WTC11 (cell line): ENCODE measurements around the gene PIK3R1. TPM values are rescaled to one million over a fixed set of nuclear protein-coding genes. Genes with fewer than 3 reads are reported as not detected.

ENCODE experiments used
- ATAC-seq: fragments of 200-7000 bp; cut with Tn5 transposase; 2 replicates; pipeline ENCODE4 v1.10.0; 2021; ENCODE audit warnings: mild to moderate bottlenecking, moderate library complexity
- CTCF ChIA-PET: fragments of 300-600 bp; sonication (Branson Sonifier 250); formaldehyde crosslinking; loops from one replicate; lab custom pipeline; 2021; ENCODE audit warnings: antibody characterized with exemption; lab: Charles Lee
- POLR2A ChIA-PET: fragments of 350-600 bp; sonication (Branson Sonifier 250); formaldehyde crosslinking; loops from one replicate; lab custom pipeline; 2021; ENCODE audit warnings: antibody characterized with exemption; lab: Charles Lee
- DNase-seq: peaks from one replicate; pipeline ENCODE4 v3.0.0; 2021; ENCODE audit warnings: low spot score
- H3K27ac Mint-ChIP-seq: 2 replicates; pipeline ENCODE4 v1.8.0; 2021; ENCODE audit warnings: mixed read lengths
- H3K27me3 Mint-ChIP-seq: 2 replicates; pipeline ENCODE4 v1.8.0; 2021; ENCODE audit warnings: low read depth, mild to moderate bottlenecking, moderate library complexity, mixed read lengths
- H3K36me3 Mint-ChIP-seq: 2 replicates; pipeline ENCODE4 v1.8.0; 2021; ENCODE audit warnings: mixed read lengths
- H3K4me1 Mint-ChIP-seq: 2 replicates; pipeline ENCODE4 v1.8.0; 2022; ENCODE audit warnings: mixed read lengths
- H3K4me3 Mint-ChIP-seq: 2 replicates; pipeline ENCODE4 v1.8.0; 2021; ENCODE audit warnings: mild to moderate bottlenecking, moderate library complexity, mixed read lengths
- H3K9me3 Mint-ChIP-seq: 2 replicates; pipeline ENCODE4 v1.8.0; 2021; ENCODE audit warnings: mixed read lengths
- ATF3 ChIP-seq: sonication (generic); formaldehyde crosslinking; conservative IDR thresholded peaks from 2 replicates; pipeline ENCODE4 v1.8.1; 2022; ENCODE audit warnings: mild to moderate bottlenecking, missing genetic modification reagents
- CREM ChIP-seq: sonication (generic); formaldehyde crosslinking; IDR thresholded peaks from 2 replicates; pipeline ENCODE4 v1.8.1; 2022; ENCODE audit warnings: mild to moderate bottlenecking, missing genetic modification reagents, moderate library complexity
- ERG ChIP-seq: fragments of 250-450 bp; sonication (Bioruptor Pico); IDR thresholded peaks from 2 replicates; pipeline ENCODE4 v1.8.0; 2021; ENCODE audit warnings: mild to moderate bottlenecking
- ESRRA ChIP-seq: sonication (generic); formaldehyde crosslinking; IDR thresholded peaks from 2 replicates; pipeline ENCODE4 v1.8.1; 2022; ENCODE audit warnings: mild to moderate bottlenecking, missing genetic modification reagents, borderline replicate concordance
- FOXP1 ChIP-seq: sonication (generic); formaldehyde crosslinking; IDR thresholded peaks from 2 replicates; pipeline ENCODE4 v1.8.0; 2022; ENCODE audit warnings: missing genetic modification reagents, mild to moderate bottlenecking, moderate library complexity, borderline replicate concordance
- GABPB1 ChIP-seq: sonication (generic); formaldehyde crosslinking; IDR thresholded peaks from 2 replicates; pipeline ENCODE4 v1.8.1; 2023; ENCODE audit warnings: mild to moderate bottlenecking, missing genetic modification reagents
- GTF2I ChIP-seq: fragments of 250-450 bp; sonication (Bioruptor Pico); conservative IDR thresholded peaks from 2 replicates; pipeline ENCODE4 v1.4.0; 2021; ENCODE audit warnings: mild to moderate bottlenecking
- JAZF1 ChIP-seq: fragments of 250-450 bp; sonication (Bioruptor Pico); IDR thresholded peaks from 2 replicates; pipeline ENCODE4 v1.9.0; 2021; ENCODE audit warnings: moderate library complexity, mild to moderate bottlenecking, inconsistent platforms
- JUN ChIP-seq: sonication (generic); formaldehyde crosslinking; IDR thresholded peaks from 2 replicates; pipeline ENCODE4 v1.8.0; 2023; ENCODE audit warnings: mild to moderate bottlenecking, missing genetic modification reagents
- KAT7 ChIP-seq: sonication (generic); formaldehyde crosslinking; IDR thresholded peaks from 2 replicates; pipeline ENCODE4 v1.8.1; 2023; ENCODE audit warnings: missing genetic modification reagents, mild to moderate bottlenecking, borderline replicate concordance
- MLX ChIP-seq: sonication (generic); formaldehyde crosslinking; IDR thresholded peaks from 2 replicates; pipeline ENCODE4 v1.8.1; 2023; ENCODE audit warnings: mild to moderate bottlenecking, missing genetic modification reagents, moderate library complexity
- NFATC4 ChIP-seq: fragments of 250-450 bp; sonication (Bioruptor Pico); IDR thresholded peaks from 2 replicates; pipeline ENCODE4 v1.9.0; 2021; ENCODE audit warnings: mild to moderate bottlenecking
- NFE2L1 ChIP-seq: sonication (generic); formaldehyde crosslinking; IDR thresholded peaks from 2 replicates; pipeline ENCODE4 v1.8.1; 2023; ENCODE audit warnings: missing genetic modification reagents
- OVOL2 ChIP-seq: fragments of 250-450 bp; sonication (Bioruptor Pico); IDR thresholded peaks from 2 replicates; pipeline ENCODE4 v1.9.0; 2021; ENCODE audit warnings: mild to moderate bottlenecking, borderline replicate concordance
- PREB ChIP-seq: sonication (generic); formaldehyde crosslinking; IDR thresholded peaks from 2 replicates; pipeline ENCODE4 v1.8.1; 2022; ENCODE audit warnings: mild to moderate bottlenecking, missing genetic modification reagents, moderate library complexity, borderline replicate concordance
- RORB ChIP-seq: fragments of 250-450 bp; sonication (Bioruptor Pico); IDR thresholded peaks from 2 replicates; pipeline ENCODE4 v1.9.0; 2021; ENCODE audit warnings: mild to moderate bottlenecking
- ZNF138 ChIP-seq: sonication (generic); formaldehyde crosslinking; conservative IDR thresholded peaks from 2 replicates; pipeline ENCODE4 v1.8.1; 2022; ENCODE audit warnings: mild to moderate bottlenecking, moderate library complexity, missing genetic modification reagents
- ZNF263 ChIP-seq: sonication (generic); formaldehyde crosslinking; IDR thresholded peaks from 2 replicates; pipeline ENCODE4 v1.8.1; 2022; ENCODE audit warnings: low read depth, mild to moderate bottlenecking, moderate library complexity, missing genetic modification reagents
- ZNF416 ChIP-seq: fragments of 250-450 bp; sonication (Bioruptor Pico); IDR thresholded peaks from 2 replicates; pipeline ENCODE4 v1.9.0; 2021; ENCODE audit warnings: mild to moderate bottlenecking, inconsistent platforms
- total RNA-seq: library from RNA; stranded (reverse); gene quantifications from 3 replicates; pipeline ENCODE4 v1.2.3, GENCODE V29; 2021
- TF ChIP-seq, protein P1 (sequence below): sonication (generic); formaldehyde crosslinking; IDR thresholded peaks from 2 replicates; pipeline ENCODE4 v1.8.1; 2022; ENCODE audit warnings: low read depth, missing genetic modification reagents, borderline replicate concordance
- TF ChIP-seq, protein P2 (sequence below): sonication (generic); formaldehyde crosslinking; IDR thresholded peaks from 2 replicates; pipeline ENCODE4 v1.8.0; 2023; ENCODE audit warnings: missing genetic modification reagents

PIK3R1 gene
- total RNA-seq, 1 experiment from 2014 or later: 11.3 TPM

DNA sequence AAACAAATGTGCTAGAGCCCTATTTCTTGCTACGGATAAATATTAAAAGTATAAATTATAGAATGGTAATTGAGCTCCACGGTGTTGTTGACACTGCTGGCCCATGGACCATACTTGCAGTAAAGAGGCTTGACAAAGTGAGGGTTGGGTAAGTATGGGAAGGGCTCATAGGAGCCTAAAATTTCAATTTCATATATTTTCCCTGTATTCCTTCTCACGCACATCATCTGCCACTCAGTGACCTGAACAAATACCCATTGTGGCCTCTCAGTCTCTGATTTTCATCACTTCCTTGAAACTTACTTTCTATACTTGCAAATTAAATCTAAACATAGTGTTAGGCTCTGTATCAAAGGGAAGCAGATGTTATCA lies 116.5 kb downstream of the PIK3R1 start:
- no peak for ATAC-seq
- DNase-seq: no peak
- Mint-ChIP-seq H3K4me1 (no peaks in the 10 kb centered on the region), H3K4me3 (no peak overlapping the region), H3K27me3 (no peaks in the 10 kb centered on the region), H3K27ac (no peak overlapping the region), H3K36me3 (no peaks in the 10 kb centered on the region), H3K9me3 (peaks cover 21% of the 10 kb centered on the region; the same call in 1 of the 2 replicates)
- no peak for TF ChIP-seq ZNF416 (CRISPR knock-in tag)
- TF ChIP-seq JAZF1 (CRISPR knock-in tag): no peak
- no peak for TF ChIP-seq FOXP1
- no peak for TF ChIP-seq ESRRA (CRISPR knock-in tag)
- TF ChIP-seq ERG (CRISPR knock-in tag): no peak
- no peak for TF ChIP-seq ZNF263 (CRISPR knock-in tag)
- TF ChIP-seq, protein P1, sequence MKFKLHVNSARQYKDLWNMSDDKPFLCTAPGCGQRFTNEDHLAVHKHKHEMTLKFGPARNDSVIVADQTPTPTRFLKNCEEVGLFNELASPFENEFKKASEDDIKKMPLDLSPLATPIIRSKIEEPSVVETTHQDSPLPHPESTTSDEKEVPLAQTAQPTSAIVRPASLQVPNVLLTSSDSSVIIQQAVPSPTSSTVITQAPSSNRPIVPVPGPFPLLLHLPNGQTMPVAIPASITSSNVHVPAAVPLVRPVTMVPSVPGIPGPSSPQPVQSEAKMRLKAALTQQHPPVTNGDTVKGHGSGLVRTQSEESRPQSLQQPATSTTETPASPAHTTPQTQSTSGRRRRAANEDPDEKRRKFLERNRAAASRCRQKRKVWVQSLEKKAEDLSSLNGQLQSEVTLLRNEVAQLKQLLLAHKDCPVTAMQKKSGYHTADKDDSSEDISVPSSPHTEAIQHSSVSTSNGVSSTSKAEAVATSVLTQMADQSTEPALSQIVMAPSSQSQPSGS (CRISPR knock-in tag): no peak
- TF ChIP-seq ZNF138 (CRISPR knock-in tag): no peak
- TF ChIP-seq OVOL2 (CRISPR knock-in tag): no peak
- no peak for TF ChIP-seq CREM
- no peak for TF ChIP-seq GABPB1 (CRISPR knock-in tag)
- TF ChIP-seq RORB: no peak
- TF ChIP-seq JUN: no peak
- no peak for TF ChIP-seq PREB
- ChIA-PET CTCF (no interaction called here), POLR2A (no interaction called here)

GRCh38 chr5:68332556-68332955 lies 117.0 kb downstream of the PIK3R1 start:
- CTCF ChIA-PET: no interaction called here
- H3K4me1 Mint-ChIP-seq: no peaks in the 10 kb centered on the region
- no peaks in the 10 kb centered on the region for H3K36me3 Mint-ChIP-seq
- H3K27me3 Mint-ChIP-seq: no peaks in the 10 kb centered on the region
- peaks cover 21% of the 10 kb centered on the region; the same call in 1 of the 2 replicates for H3K9me3 Mint-ChIP-seq
- no peak overlapping the region for H3K4me3 Mint-ChIP-seq
- no peak overlapping the region for H3K27ac Mint-ChIP-seq
- ATAC-seq (no peak), DNase-seq (no peak)
- POLR2A ChIA-PET: no interaction called here
- TF ChIP-seq FOXP1 (no peak), ZNF416 (CRISPR knock-in tag) (no peak), JUN (no peak), ATF3 (CRISPR knock-in tag) (no peak), OVOL2 (CRISPR knock-in tag) (no peak), KAT7 (CRISPR knock-in tag) (no peak), NFE2L1 (CRISPR knock-in tag) (no peak)

- DNase-seq: no peak
- H3K36me3 Mint-ChIP-seq: no peaks in the 10 kb centered on the region
- no peak for ATAC-seq
- CTCF ChIA-PET: no interaction called here
- H3K4me3 Mint-ChIP-seq: no peak overlapping the region
- H3K27me3 Mint-ChIP-seq: no peaks in the 10 kb centered on the region
- H3K9me3 Mint-ChIP-seq: peaks cover 14% of the 10 kb centered on the region; the same call in 1 of the 2 replicates
- H3K4me1 Mint-ChIP-seq: no peaks in the 10 kb centered on the region
- H3K27ac Mint-ChIP-seq: no peak overlapping the region
- TF ChIP-seq ERG (CRISPR knock-in tag) (no peak), NFATC4 (CRISPR knock-in tag) (no peak), GTF2I (no peak), MLX (no peak)
- TF ChIP-seq, protein P2, sequence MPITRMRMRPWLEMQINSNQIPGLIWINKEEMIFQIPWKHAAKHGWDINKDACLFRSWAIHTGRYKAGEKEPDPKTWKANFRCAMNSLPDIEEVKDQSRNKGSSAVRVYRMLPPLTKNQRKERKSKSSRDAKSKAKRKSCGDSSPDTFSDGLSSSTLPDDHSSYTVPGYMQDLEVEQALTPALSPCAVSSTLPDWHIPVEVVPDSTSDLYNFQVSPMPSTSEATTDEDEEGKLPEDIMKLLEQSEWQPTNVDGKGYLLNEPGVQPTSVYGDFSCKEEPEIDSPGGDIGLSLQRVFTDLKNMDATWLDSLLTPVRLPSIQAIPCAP (CRISPR knock-in tag): no peak
- TF ChIP-seq, all 79 proteins: peak for 0
- POLR2A ChIA-PET: no interaction called here
Measured at GRCh38 chr5:68333649-68334552, 118.3 kb downstream of the PIK3R1 start.
